K562 (cell line): ENCODE measurements around the gene GIMAP8. TPM values are rescaled to one million over a fixed set of nuclear protein-coding genes. Genes with fewer than 3 reads are reported as not detected.

ENCODE experiments used
- SMC3 ChIP-seq: conservative IDR thresholded peaks from 2 replicates; pipeline ENCODE4 v1.6.1; 2011; ENCODE audit warnings: low read depth, low read length, improper control_type of control experiment; ENCODE audit not compliant: insufficient read depth
- ZNF133 ChIP-seq: fragments of 250-450 bp; sonication (Bioruptor Pico); IDR thresholded peaks from 2 replicates; pipeline ENCODE4 v1.4.0; 2020; ENCODE audit warnings: mild to moderate bottlenecking
- polyA plus RNA-seq, 8 experiments: library from polyadenylated mRNA; depleted of rRNA in 4 of 8; stranded (reverse) in 5 of 8; unstranded in 3 of 8; fragments of >200 nt; fragmentation: Nextera tagmentation in 2 of 8; fragmentation: Illumina TruSeq in 1 of 8; extraction: Ambion mirVana in 2 of 8; extraction: Trizol in 1 of 8; gene quantifications; 2 replicates each; pipeline versions ENCODE4 v1.2.1 to v1.2.3, GENCODE V29; 2011 to 2014; ENCODE audit warnings: inconsistent platforms in 1 of 8, missing spikeins in 1 of 8
- total RNA-seq, 7 experiments: library from RNA; depleted of rRNA in 6 of 7; stranded (reverse); fragments of >200 nt in 6 of 7; fragmentation: Illumina TruSeq in 2 of 7; extraction: Trizol in 2 of 7; gene quantifications; 2 replicates each; pipeline versions ENCODE4 v1.2.1 to v1.2.3, GENCODE V29; 2011 to 2021; ENCODE audit warnings: low replicate concordance in 1 of 7
- TF ChIP-seq, protein P1 (sequence below): sonication (generic); formaldehyde crosslinking; IDR thresholded peaks from 2 replicates; pipeline ENCODE4 v1.8.0; 2022; ENCODE audit warnings: mild to moderate bottlenecking, missing genetic modification reagents
- TF ChIP-seq, protein P2 (sequence below), 2 experiments: fragments of 450-650 bp; IDR thresholded peaks; 2 replicates each; pipeline ENCODE4 v1.6.1; 2016; ENCODE audit warnings: mild to moderate bottlenecking in 2 of 2, borderline replicate concordance in 1 of 2, low read depth in 1 of 2, moderate library complexity in 1 of 2
- TF ChIP-seq, protein P3 (sequence below): IDR thresholded peaks from 3 replicates; pipeline ENCODE4 v1.6.1; 2011; ENCODE audit warnings: borderline replicate concordance, mild to moderate bottlenecking; ENCODE audit not compliant: insufficient read length, insufficient read depth
- TF ChIP-seq, protein P4 (sequence below): fragments of 250-450 bp; sonication (Bioruptor Pico); IDR thresholded peaks from 2 replicates; pipeline ENCODE4 v1.8.0; 2022; ENCODE audit warnings: inconsistent platforms, mild to moderate bottlenecking, moderate library complexity, borderline replicate concordance

The GIMAP8 gene
- total and polyA plus RNA-seq, 9 of the 15 experiments (the other 6 are each of a cell fraction or from before 2014, with no cell fraction given) = not detected

DNA sequence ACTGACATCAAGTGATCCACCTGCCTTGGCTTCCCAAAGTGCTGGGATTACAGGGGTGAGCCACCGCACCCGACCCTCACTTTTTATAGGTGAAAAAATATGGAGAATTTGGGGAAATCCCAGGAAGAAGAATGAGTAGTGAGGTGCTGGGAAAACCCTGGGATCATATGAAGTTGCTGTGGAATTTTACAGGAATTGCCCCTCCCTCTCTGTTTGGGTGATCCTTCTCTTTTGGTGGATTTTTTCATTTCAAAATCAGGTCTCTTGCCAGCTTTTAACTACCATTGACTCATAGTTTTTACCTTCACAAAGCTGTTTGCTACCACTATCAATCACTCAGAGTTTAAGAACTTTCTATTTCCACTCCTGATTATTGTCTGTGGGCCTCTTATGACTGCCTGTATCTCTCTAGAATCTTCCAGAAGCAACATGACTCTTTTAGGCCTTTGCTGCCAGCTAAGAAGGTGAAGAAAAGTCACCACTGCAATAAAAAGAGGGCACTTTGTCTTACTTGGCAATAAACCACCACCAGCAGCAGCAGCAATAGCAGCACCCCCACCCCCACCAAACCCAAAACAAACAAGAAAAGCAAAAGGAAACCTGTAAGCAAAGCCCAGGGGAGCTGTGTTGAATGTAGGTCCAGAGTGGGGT is 4.0 kb upstream of the GIMAP8 start (continued):
- TF ChIP-seq, protein P1, sequence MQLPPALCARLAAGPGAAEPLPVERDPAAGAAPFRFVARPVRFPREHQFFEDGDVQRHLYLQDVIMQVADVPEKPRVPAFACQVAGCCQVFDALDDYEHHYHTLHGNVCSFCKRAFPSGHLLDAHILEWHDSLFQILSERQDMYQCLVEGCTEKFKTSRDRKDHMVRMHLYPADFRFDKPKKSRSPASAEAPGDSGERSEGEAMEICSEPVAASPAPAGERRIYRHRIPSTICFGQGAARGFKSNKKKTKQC (CRISPR knock-in tag) = no peak
- TF ChIP-seq, protein P2, sequence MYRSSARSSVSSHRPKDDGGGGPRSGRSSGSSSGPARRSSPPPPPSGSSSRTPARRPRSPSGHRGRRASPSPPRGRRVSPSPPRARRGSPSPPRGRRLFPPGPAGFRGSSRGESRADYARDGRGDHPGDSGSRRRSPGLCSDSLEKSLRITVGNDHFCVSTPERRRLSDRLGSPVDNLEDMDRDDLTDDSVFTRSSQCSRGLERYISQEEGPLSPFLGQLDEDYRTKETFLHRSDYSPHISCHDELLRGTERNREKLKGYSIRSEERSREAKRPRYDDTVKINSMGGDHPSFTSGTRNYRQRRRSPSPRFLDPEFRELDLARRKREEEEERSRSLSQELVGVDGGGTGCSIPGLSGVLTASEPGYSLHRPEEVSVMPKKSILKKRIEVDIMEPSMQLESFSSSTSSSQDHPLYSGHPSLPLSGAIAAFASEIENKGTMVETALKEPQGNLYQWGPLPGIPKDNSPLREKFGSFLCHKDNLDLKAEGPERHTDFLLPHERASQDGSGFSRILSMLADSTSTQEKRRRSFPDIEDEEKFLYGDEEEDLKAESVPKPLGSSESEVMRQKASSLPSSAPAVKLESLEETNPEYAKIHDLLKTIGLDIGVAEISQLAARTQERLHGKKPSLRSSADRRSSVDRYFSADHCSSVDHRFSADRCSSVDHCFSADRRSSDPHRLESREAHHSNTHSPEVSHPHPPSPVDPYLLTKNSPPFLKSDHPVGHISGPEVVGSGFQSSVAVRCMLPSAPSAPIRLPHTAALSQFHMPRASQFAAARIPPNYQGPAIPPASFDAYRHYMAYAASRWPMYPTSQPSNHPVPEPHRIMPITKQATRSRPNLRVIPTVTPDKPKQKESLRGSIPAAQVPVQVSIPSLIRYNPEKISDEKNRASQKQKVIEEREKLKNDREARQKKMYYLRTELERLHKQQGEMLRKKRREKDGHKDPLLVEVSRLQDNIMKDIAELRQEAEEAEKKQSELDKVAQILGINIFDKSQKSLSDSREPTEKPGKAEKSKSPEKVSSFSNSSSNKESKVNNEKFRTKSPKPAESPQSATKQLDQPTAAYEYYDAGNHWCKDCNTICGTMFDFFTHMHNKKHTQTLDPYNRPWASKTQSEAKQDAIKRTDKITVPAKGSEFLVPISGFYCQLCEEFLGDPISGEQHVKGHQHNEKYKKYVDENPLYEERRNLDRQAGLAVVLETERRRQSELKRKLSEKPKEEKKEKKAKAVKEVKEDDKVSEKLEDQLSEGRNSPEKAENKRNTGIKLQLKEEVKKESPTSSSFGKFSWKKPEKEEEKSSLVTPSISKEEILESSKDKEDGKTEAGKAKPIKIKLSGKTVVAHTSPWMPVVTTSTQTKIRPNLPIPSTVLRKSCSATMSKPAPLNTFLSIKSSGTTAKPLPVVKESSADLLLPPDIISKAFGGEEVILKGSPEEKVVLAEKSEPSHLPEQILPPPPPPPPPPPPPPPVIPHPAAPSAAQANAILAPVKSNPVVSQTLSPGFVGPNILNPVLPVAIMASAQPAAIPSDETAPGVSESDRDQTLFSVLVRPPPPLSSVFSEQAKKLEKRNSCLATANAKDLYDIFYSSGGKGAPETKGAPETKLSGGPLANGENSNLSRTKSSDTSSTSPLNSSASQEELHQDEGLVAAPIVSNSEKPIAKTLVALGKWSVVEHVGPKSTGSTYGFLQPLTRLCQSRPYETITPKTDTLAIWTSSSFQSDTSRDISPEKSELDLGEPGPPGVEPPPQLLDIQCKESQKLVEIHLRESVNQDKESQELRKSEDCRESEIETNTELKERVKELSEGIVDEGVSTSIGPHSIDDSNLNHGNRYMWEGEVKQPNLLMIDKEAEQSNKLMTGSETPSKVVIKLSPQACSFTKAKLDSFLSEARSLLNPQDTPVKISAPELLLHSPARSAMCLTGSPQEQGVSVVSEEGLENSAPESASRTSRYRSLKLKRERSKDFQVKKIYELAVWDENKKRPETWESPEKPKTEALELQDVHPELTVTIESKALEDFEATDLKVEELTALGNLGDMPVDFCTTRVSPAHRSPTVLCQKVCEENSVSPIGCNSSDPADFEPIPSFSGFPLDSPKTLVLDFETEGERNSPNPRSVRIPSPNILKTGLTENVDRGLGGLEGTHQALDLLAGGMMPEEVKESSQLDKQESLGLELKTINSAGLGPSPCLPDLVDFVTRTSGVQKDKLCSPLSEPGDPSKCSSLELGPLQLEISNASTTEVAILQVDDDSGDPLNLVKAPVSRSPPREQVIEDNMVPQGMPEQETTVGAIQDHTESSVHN (IDR thresholded peaks at IDR 0.05; ENCODE audit: borderline replicate concordance in 1 of 2, low read depth in 1 of 2) = no peak
- no peak for TF ChIP-seq ZNF133 (CRISPR knock-in tag)
- TF ChIP-seq, protein P3, sequence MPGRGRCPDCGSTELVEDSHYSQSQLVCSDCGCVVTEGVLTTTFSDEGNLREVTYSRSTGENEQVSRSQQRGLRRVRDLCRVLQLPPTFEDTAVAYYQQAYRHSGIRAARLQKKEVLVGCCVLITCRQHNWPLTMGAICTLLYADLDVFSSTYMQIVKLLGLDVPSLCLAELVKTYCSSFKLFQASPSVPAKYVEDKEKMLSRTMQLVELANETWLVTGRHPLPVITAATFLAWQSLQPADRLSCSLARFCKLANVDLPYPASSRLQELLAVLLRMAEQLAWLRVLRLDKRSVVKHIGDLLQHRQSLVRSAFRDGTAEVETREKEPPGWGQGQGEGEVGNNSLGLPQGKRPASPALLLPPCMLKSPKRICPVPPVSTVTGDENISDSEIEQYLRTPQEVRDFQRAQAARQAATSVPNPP = no peak
- TF ChIP-seq, protein P4, sequence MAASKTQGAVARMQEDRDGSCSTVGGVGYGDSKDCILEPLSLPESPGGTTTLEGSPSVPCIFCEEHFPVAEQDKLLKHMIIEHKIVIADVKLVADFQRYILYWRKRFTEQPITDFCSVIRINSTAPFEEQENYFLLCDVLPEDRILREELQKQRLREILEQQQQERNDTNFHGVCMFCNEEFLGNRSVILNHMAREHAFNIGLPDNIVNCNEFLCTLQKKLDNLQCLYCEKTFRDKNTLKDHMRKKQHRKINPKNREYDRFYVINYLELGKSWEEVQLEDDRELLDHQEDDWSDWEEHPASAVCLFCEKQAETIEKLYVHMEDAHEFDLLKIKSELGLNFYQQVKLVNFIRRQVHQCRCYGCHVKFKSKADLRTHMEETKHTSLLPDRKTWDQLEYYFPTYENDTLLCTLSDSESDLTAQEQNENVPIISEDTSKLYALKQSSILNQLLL (CRISPR knock-in tag) = no peak
- TF ChIP-seq SMC3 = no peak
- TF ChIP-seq, all 486 proteins: peak for 0
